HCT116 (cell line): ENCODE data around the gene ZNF592. TPM values are rescaled to one million over a fixed set of nuclear protein-coding genes. Genes with fewer than 3 reads are reported as not detected.

Experiments
- ATAC-seq: fragments of 200-7000 bp; cut with Tn5 transposase; 2 replicates; pipeline ENCODE4 v1.9.1; 2020; ENCODE audit warnings: mild to moderate bottlenecking, moderate library complexity
- BruUV-seq: library from RNA; stranded (reverse); fragments of 400-500 nt; replicated peaks from 2 replicates; lab custom pipeline; 2021; lab: Mats Ljungman, UMichigan
- CTCF ChIA-PET: fragments of 300-600 bp; sonication (Branson Sonifier 250); formaldehyde crosslinking; loops from one replicate; lab custom pipeline; 2021; ENCODE audit warnings: antibody characterized with exemption; lab: Charles Lee
- POLR2A ChIA-PET: fragments of 300-600, 350-600 bp; sonication (Branson Sonifier 250); formaldehyde crosslinking; loops from one replicate; lab custom pipeline; 2021; ENCODE audit warnings: antibody characterized with exemption; lab: Charles Lee
- RAD21 ChIA-PET, 2 experiments: fragments of 300-600 bp; sonication (Branson Sonifier 250); formaldehyde crosslinking; loops; one replicate each; lab custom pipeline; 2023; ENCODE audit warnings: low total read pairs in 2 of 2; ENCODE audit not compliant: uncharacterized antibody in 2 of 2, unreplicated experiment in 2 of 2, low non-redundant PET in 1 of 2; lab: Charles Lee
- DNase-seq: peaks from one replicate; pipeline ENCODE4 v3.0.0-alpha.2; 2010; ENCODE audit warnings: low read depth, low spot score
- H2AFZ ChIP-seq: fragments of 200-600 bp; shearing (Covaris generic), sonication (generic); 2 replicates; pipeline ENCODE4 v1.6.1; 2017; ENCODE audit warnings: low read depth, mixed run types, mixed read lengths, antibody characterized with exemption, low read length; ENCODE audit not compliant: poor library complexity, severe bottlenecking
- H3K27ac ChIP-seq: 2 replicates; pipeline ENCODE4 v1.5.1; 2012; ENCODE audit warnings: low read depth, low read length
- H3K27me3 ChIP-seq: fragments of 200-600 bp; sonication (generic); 2 replicates; pipeline ENCODE4 v1.6.1; 2016; ENCODE audit warnings: mixed run types, low read length, mixed read lengths; ENCODE audit not compliant: insufficient read depth
- H3K36me3 ChIP-seq, 2 experiments: fragments of 200-500 bp in 1 of 2; fragments of 200-600 bp in 1 of 2; sonication (Bioruptor generic) in 1 of 2; sonication (generic) in 1 of 2; 2 replicates each; pipeline versions ENCODE4 v1.5.1 to v1.6.1; 2014 to 2016; ENCODE audit warnings: low read length in 2 of 2, inconsistent platforms in 1 of 2, mixed read lengths in 1 of 2, mixed run types in 1 of 2; ENCODE audit not compliant: insufficient read depth in 2 of 2, control insufficient read depth in 1 of 2
- H3K4me1 ChIP-seq, 2 experiments: fragments of 200-600 bp in 1 of 2; sonication (generic) in 1 of 2; 2 replicates each; pipeline versions ENCODE4 v1.5.1 to v1.6.1; 2012 to 2017; ENCODE audit warnings: low read length in 2 of 2, inconsistent platforms in 1 of 2, mild to moderate bottlenecking in 1 of 2, mixed read lengths in 1 of 2, mixed run types in 1 of 2, moderate library complexity in 1 of 2; ENCODE audit not compliant: insufficient read depth in 2 of 2, control insufficient read depth in 1 of 2
- H3K4me2 ChIP-seq: fragments of 200-600 bp; sonication (generic); 2 replicates; pipeline ENCODE4 v1.6.1; 2017; ENCODE audit warnings: mixed run types, low read length, mixed read lengths
- H3K4me3 ChIP-seq, 2 experiments: fragments of 200-600 bp in 1 of 2; sonication (generic) in 1 of 2; replicated peaks in 1 of 2; 2 replicates each; pipeline ENCODE4 v1.5.1; 2011 to 2016; ENCODE audit warnings: low read length in 2 of 2, control low read depth in 1 of 2, low read depth in 1 of 2, mild to moderate bottlenecking in 1 of 2, mixed read lengths in 1 of 2, mixed run types in 1 of 2
- H3K79me2 ChIP-seq: fragments of 200-600 bp; sonication (generic); 2 replicates; pipeline ENCODE4 v1.6.1; 2017; ENCODE audit warnings: mild to moderate bottlenecking, mixed run types, low read length, moderate library complexity, mixed read lengths; ENCODE audit not compliant: insufficient read depth
- H3K9ac ChIP-seq: fragments of 200-600 bp; sonication (generic); 2 replicates; pipeline ENCODE4 v1.6.1; 2016; ENCODE audit warnings: low read length, mixed read lengths
- H3K9me2 ChIP-seq: fragments of 200-600 bp; sonication (generic), shearing (Covaris generic); 2 replicates; pipeline ENCODE4 v1.6.1; 2017; ENCODE audit warnings: mixed run types, mild to moderate bottlenecking, moderate library complexity; ENCODE audit not compliant: insufficient read depth
- H3K9me3 ChIP-seq, 2 experiments: fragments of 200-500 bp in 1 of 2; fragments of 200-600 bp in 1 of 2; sonication (Bioruptor generic) in 1 of 2; sonication (generic) in 1 of 2; 2 replicates each; pipeline ENCODE4 v1.6.1; 2014 to 2017; ENCODE audit warnings: low read length in 2 of 2, mixed read lengths in 2 of 2, inconsistent platforms in 1 of 2, low read depth in 1 of 2, mild to moderate bottlenecking in 1 of 2, mixed run types in 1 of 2, moderate library complexity in 1 of 2; ENCODE audit not compliant: control insufficient read depth in 1 of 2, insufficient read depth in 1 of 2
- H4K20me1 ChIP-seq: fragments of 200-600 bp; sonication (generic), shearing (Covaris generic); 2 replicates; pipeline ENCODE4 v1.6.1; 2017; ENCODE audit warnings: mixed run types, mild to moderate bottlenecking, moderate library complexity; ENCODE audit not compliant: insufficient read depth
- ATF3 ChIP-seq: IDR thresholded peaks from 2 replicates; pipeline ENCODE4 v1.6.1; 2012
- CEBPB ChIP-seq: IDR thresholded peaks from 2 replicates; pipeline ENCODE4 v1.6.1; 2012; ENCODE audit warnings: low read depth
- CTCF ChIP-seq, 3 experiments: fragments of 200-600 bp in 1 of 3; sonication (generic) in 1 of 3; IDR thresholded peaks in 2 of 3; conservative IDR thresholded peaks in 1 of 3; 2 replicates each; pipeline ENCODE4 v1.5.1; 2012 to 2017; ENCODE audit warnings: low read depth in 2 of 3, low read length in 2 of 3, antibody characterized with exemption in 1 of 3, borderline replicate concordance in 1 of 3, control low read depth in 1 of 3, mild to moderate bottlenecking in 1 of 3, mixed read lengths in 1 of 3, mixed run types in 1 of 3, moderate library complexity in 1 of 3; ENCODE audit not compliant: insufficient read depth in 1 of 3
- EZH2 ChIP-seq: fragments of 200-600 bp; sonication (generic); IDR thresholded peaks from 2 replicates; pipeline ENCODE4 v1.6.1; 2017; ENCODE audit warnings: antibody characterized with exemption, mixed run types
- JUND ChIP-seq: IDR thresholded peaks from 2 replicates; pipeline ENCODE4 v1.6.1; 2012
- TCF7L2 ChIP-seq: IDR thresholded peaks from 2 replicates; pipeline ENCODE4 v1.7.0; 2011; ENCODE audit warnings: borderline replicate concordance, inconsistent platforms; ENCODE audit not compliant: insufficient read depth, insufficient read length; ENCODE audit errors: extremely low read depth
- YY1 ChIP-seq: IDR thresholded peaks from 2 replicates; pipeline ENCODE4 v1.6.1; 2011; ENCODE audit warnings: low read length, low read depth, moderate library complexity, mild to moderate bottlenecking; ENCODE audit not compliant: insufficient replicate concordance; ENCODE audit errors: extremely low read depth
- intact Hi-C: fragments of 100-400 bp; cut with micrococcal nuclease; formaldehyde crosslinking; loops from 2 replicates; pipeline ENCODE4 v1.10.0; 2022
- total RNA-seq: library from RNA; stranded (reverse); gene quantifications from one replicate; pipeline ENCODE4 v1.2.1, GENCODE V29; 2021; ENCODE audit not compliant: unreplicated experiment

ZNF592 gene
- total RNA-seq, 1 experiment from 2014 or later, result 26.4 TPM

- Histone ChIP-seq H4K20me1 (peaks cover 16% of the 10 kb centered on the region; the same call in 1 of the 2 replicates), H3K27ac (no peak overlapping the region), H3K9ac (no peak overlapping the region), H3K9me2 (no peaks in the 10 kb centered on the region), H3K4me1 (0 out of 4 replicates have a peak, but pooled peaks cover 0 to 3% of the 10 kb centered on the region in 2 experiments), H3K36me3 (peaks cover 2 to 7% of the 10 kb centered on the region in 2 experiments; a peak in 2 of 4 replicates), H3K27me3 (no peaks in the 10 kb centered on the region), H3K4me3 (no peak overlapping the region), H3K79me2 (peaks cover 87% of the 10 kb centered on the region), H3K4me2 (no peak overlapping the region), H2AFZ (no peak overlapping the region), H3K9me3 (no peaks in the 10 kb centered on the region)
- no TSS peak for BruUV-seq
- ChIA-PET RAD21 (no interaction called here), CTCF (no interaction called here), POLR2A (interaction anchor here (0.6 kb wide), 1 partner anchor 112 kb away, joined by 3 read pairs; no protein-coding TSS in a partner anchor)
- ATAC-seq, result no peak
- no peak for DNase-seq
- TF ChIP-seq YY1, result no peak
- no peak for TF ChIP-seq TCF7L2
- TF ChIP-seq ATF3, result no peak
- no peak for TF ChIP-seq EZH2
- no peak for TF ChIP-seq CTCF (IDR thresholded peaks at IDR 0.05 in 2 of 3, conservative IDR thresholded peaks at IDR 0.05 in 1 of 3; ENCODE audit: borderline replicate concordance in 1 of 3, insufficient read depth in 1 of 3, low read depth in 2 of 3, low read length in 2 of 3)
- TF ChIP-seq CEBPB, result no peak
- no peak for TF ChIP-seq JUND
- intact Hi-C loops, result no loop called here
These were observed 18.2 kb downstream of the ZNF592 start for GRCh38 chr15:84766461-84767035.
